ENCODE results near the gene TANGO6. TPM values are rescaled to one million over a fixed set of nuclear protein-coding genes. Genes with fewer than 3 reads are reported as not detected.

The TANGO6 gene
- total RNA-seq, 2 experiments from 2014 or later: 25.2 to 25.7 TPM

Other genes with a start within 250 kb of the TANGO6 start
- 1 to 10 TPM; 5.2 to 5.3 TPM for gene CDH3, start 198.2 kb upstream of the TANGO6 start, total RNA-seq
- 1 to 10 TPM; 2.4 to 3.1 TPM for gene CDH1, start 106.2 kb upstream of the TANGO6 start, total RNA-seq